GM06990 (cell line): ENCODE results near the gene RHBDD3.

Experiments
- DNase-seq: peaks from one replicate; pipeline ENCODE4 v3.0.0-alpha.2; 2011; ENCODE audit not compliant: insufficient read length; ENCODE audit errors: extremely low read depth
- H3K27me3 ChIP-seq: replicated peaks from 2 replicates; pipeline ENCODE4 v1.6.0; 2011; ENCODE audit warnings: low read length; ENCODE audit not compliant: control insufficient read depth, insufficient read depth
- H3K36me3 ChIP-seq: 2 replicates; pipeline ENCODE4 v1.5.1; 2011; ENCODE audit warnings: low read length; ENCODE audit not compliant: control insufficient read depth, insufficient read depth
- H3K4me3 ChIP-seq: replicated peaks from 2 replicates; pipeline ENCODE4 v1.5.1; 2011; ENCODE audit warnings: low read depth, mild to moderate bottlenecking, control low read depth, low read length
- CTCF ChIP-seq: IDR thresholded peaks from 2 replicates; pipeline ENCODE4 v1.5.1; 2011; ENCODE audit warnings: low read length, control low read depth, mild to moderate bottlenecking, inconsistent platforms; ENCODE audit not compliant: insufficient read depth, poor library complexity, severe bottlenecking

Gene RHBDD3

DNA sequence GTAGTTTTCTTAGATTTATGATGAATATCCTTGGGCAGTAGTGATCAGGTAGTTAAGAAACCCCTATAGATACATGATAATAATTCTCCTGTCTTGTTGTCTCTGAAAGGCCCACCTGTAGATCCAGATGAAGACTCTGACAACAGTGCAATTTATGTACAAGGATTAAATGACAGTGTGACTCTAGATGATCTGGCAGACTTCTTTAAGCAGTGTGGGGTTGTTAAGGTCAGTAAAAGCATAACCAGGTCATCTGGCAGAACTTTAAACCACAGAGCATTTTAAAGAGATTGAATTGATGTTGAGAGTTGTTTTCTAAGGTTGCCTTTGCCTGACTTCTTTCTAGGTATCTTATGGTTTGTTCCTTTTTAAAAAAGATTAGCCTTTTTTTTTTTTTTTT is 24.6 kb upstream of the RHBDD3 start:
- H3K36me3 ChIP-seq = peaks cover 40% of the 10 kb centered on the region
- H3K27me3 ChIP-seq = no peaks in the 10 kb centered on the region
- no peak for TF ChIP-seq CTCF
- DNase-seq = no peak
- no peak overlapping the region for H3K4me3 ChIP-seq

- Histone ChIP-seq H3K4me3 (no peak overlapping the region), H3K27me3 (no peaks in the 10 kb centered on the region), H3K36me3 (peaks cover 35% of the 10 kb centered on the region)
- DNase-seq = no peak
- no peak for TF ChIP-seq CTCF
These were observed 23.4 kb upstream of the RHBDD3 start for GRCh38 chr22:29291215-29291614.

- Histone ChIP-seq H3K27me3 (no peaks in the 10 kb centered on the region), H3K4me3 (no peak overlapping the region), H3K36me3 (peaks cover 33% of the 10 kb centered on the region)
- no peak for DNase-seq
- no peak for TF ChIP-seq CTCF
These were observed 22.3 kb upstream of the RHBDD3 start for GRCh38 chr22:29290061-29290460.

DNA sequence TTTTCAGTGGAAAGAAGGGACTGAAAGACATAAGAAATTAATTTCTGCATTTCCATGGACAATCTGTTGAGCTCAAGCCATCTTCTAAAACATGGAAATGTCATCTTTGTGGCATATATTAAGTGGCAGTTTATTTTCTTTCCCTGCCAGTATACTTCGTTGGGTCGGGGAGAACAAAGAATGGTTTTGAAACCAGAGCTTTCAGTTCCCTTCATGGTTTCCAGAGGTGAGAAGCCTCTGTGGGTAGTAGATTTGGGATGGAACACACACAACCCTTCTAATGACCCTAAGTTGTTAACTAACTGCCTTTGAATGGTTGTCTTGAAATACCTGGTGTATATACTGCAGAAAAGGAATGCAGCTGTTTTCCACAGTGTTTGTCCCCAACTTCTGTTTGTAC is 21.1 kb upstream of the RHBDD3 start:
- DNase-seq = no peak
- peaks cover 37% of the 10 kb centered on the region for H3K36me3 ChIP-seq
- TF ChIP-seq CTCF = no peak
- no peak overlapping the region for H3K4me3 ChIP-seq
- H3K27me3 ChIP-seq = no peaks in the 10 kb centered on the region

DNA sequence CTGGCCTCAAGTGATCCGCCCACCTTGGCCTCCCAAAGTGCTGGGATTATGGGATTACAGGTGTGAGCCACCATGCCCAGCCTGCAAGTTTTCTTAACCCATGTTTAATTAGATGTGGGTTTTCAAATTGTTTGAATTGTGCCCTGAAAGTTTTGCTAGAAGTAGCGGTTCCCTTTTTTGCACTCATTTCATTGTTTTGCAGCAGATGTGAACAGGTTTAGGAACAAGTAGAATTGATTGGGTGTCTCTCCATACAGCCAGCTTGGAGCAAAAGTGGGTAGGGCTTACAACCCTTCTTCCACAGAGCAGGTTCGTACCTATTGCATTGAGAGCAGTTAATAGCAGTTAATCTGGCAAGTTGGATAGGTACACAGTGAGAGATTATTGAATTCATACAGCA is 16.4 kb upstream of the RHBDD3 start:
- Histone ChIP-seq H3K27me3 (no peaks in the 10 kb centered on the region), H3K4me3 (no peak overlapping the region), H3K36me3 (peaks cover 25% of the 10 kb centered on the region)
- no peak for DNase-seq
- no peak for TF ChIP-seq CTCF

- DNase-seq = no peak
- no peak for TF ChIP-seq CTCF
- H3K36me3 ChIP-seq = peaks cover 18% of the 10 kb centered on the region
These were observed 10.1 kb upstream of the RHBDD3 start for GRCh38 chr22:29277927-29278326.

More at GRCh38 chr22:29277927-29278326, 10.1 kb upstream of the RHBDD3 start:
- Histone ChIP-seq H3K4me3 (no peak overlapping the region), H3K27me3 (no peaks in the 10 kb centered on the region)
